Adrenal gland (tissue), 12 donors: Measurements from ENCODE around the gene PRPF6. TPM values are rescaled to one million over a fixed set of nuclear protein-coding genes. Genes with fewer than 3 reads are reported as not detected.

Experiments used
- DNase-seq, 7 donors: peaks; one replicate each; pipeline ENCODE4 v3.0.0-alpha.2; 2019 to 2020
- H3K27ac ChIP-seq, 5 donors: fragments of 200-600 bp; sonication (generic) in 4 of 5; 1 replicate in 3 of 5; 2 replicates in 2 of 5; pipeline versions ENCODE4 v1.5.1 to v1.8.0; 2016 to 2020; ENCODE audit warnings: mild to moderate bottlenecking in 1 of 5
- H3K27me3 ChIP-seq: fragments of 200-600 bp; 2 replicates; pipeline ENCODE4 v1.8.0; 2021
- H3K36me3 ChIP-seq, 2 donors: fragments of 200-600 bp; replicated peaks in 1 of 2; 1 replicate in 1 of 2; 2 replicates in 1 of 2; pipeline versions ENCODE4 v1.5.1 to v1.8.0; 2018 to 2022
- H3K4me1 ChIP-seq, 2 donors: fragments of 200-600 bp; replicated peaks in 1 of 2; 1 replicate in 1 of 2; 2 replicates in 1 of 2; pipeline versions ENCODE4 v1.5.1 to v1.8.0; 2018 to 2021
- H3K4me3 ChIP-seq, 4 donors: fragments of 200-600 bp; sonication (generic) in 3 of 4; one replicate each; pipeline ENCODE4 v1.5.1; 2016 to 2018
- H3K9me3 ChIP-seq, 3 donors: fragments of 200-600 bp; sonication (generic) in 1 of 3; replicated peaks in 1 of 3; 1 replicate in 2 of 3; 2 replicates in 1 of 3; pipeline versions ENCODE4 v1.5.1 to v1.8.0; 2016 to 2021
- CTCF ChIP-seq, 6 experiments: fragments of 450-650 bp in 4 of 6; fragments of 200-600 bp in 2 of 6; sonication (generic) in 1 of 6; IDR thresholded peaks; 1 replicate in 5 of 6; 2 replicates in 1 of 6; pipeline versions ENCODE4 v1.5.1 to v1.8.0; 2016 to 2021; ENCODE audit warnings: antibody characterized with exemption in 6 of 6, mild to moderate bottlenecking in 2 of 6, moderate library complexity in 1 of 6
- POLR2A ChIP-seq, 2 donors: fragments of 450-650 bp; IDR thresholded peaks; one replicate each; pipeline ENCODE4 v1.6.1; 2017; ENCODE audit warnings: antibody characterized with exemption in 2 of 2, mild to moderate bottlenecking in 2 of 2, moderate library complexity in 1 of 2
- WGBS, 4 donors: extraction: QIAGEN DNeasy Blood & Tissue Kit in 2 of 4; methylation state at CpG; one replicate each; pipeline versions ENCODE4 v1.1.5 to v1.1.7; 2013 to 2017; 5-methylcytosine and 5-hydroxymethylcytosine counted together
- intact Hi-C, 2 donors: fragments of 100-400 bp; cut with DNase I; formaldehyde crosslinking; loops; one replicate each; pipeline versions ENCODE4 v1.14.1 to v1.15.0; 2022 to 2023
- polyA plus RNA-seq, 3 donors: library from polyadenylated mRNA; stranded (reverse); fragments of 200-250 nt in 2 of 3; fragments of 350-450 nt in 1 of 3; fragmentation: Illumina TruSeq in 1 of 3; extraction: RNeasy Lipid Tissue Mini Kit (QIAGEN cat#74804) in 1 of 3; gene quantifications; one replicate each; pipeline ENCODE4 v1.2.3, GENCODE V29; 2013 to 2014
- total RNA-seq, 9 donors: library from RNA; depleted of rRNA in 4 of 9; stranded (reverse); fragments of >200 nt in 4 of 9; fragments of 120-200 nt in 1 of 9; fragmentation: NEBNext Ultra II Directional in 1 of 9; extraction: Animal tissue kit (Norgen Biotek cat#: 25700) in 1 of 9; gene quantifications; one replicate each; pipeline versions ENCODE4 v1.1.0 to v1.2.4, GENCODE V29; 2013 to 2023
- donor health status: healthy with polysubstance abuse.
- donor health status: Bipolar disorder and iron deficiency.
- donor health status: DM: yes; HTN: yes; CAD: no.
- donor health status: DM: no; HTN: no; CAD: no.
- donor health status: DM: no; HTN: no; CAD: no.
- donor health status: DM: yes; HTN: yes; CAD: no.

The PRPF6 gene
- total and polyA plus RNA-seq, 12 donors, result 48.3 to 73.9 (median 55.3) TPM

- Histone ChIP-seq H3K4me1 (peaks cover 8 to 13% of the 10 kb centered on the region in 2 donors), H3K36me3 (peaks cover 0 to 29% of the 10 kb centered on the region in 2 donors), H3K27me3 (peaks cover 4% of the 10 kb centered on the region), H3K27ac (no peak overlapping the region), H3K9me3 (no peaks in the 10 kb centered on the region), H3K4me3 (no peak overlapping the region)
- TF ChIP-seq CTCF (IDR thresholded peaks at IDR 0.05), result no peak
- TF ChIP-seq POLR2A (IDR thresholded peaks at IDR 0.05), result no peak
- 82 to 92% (median 85%) methylated on average over 12 to 17 of the region's 17 CpGs for WGBS, 4 donors
- DNase-seq, result no peak
- intact Hi-C loops, result loop anchor here in 1 of 2 donors (10.0 kb wide), 1 partner anchor 80 kb away; no protein-coding TSS in a partner anchor
These were observed 54.4 kb downstream of the PRPF6 start for GRCh38 chr20:64035066-64035932.

- WGBS, 4 donors, result 52 to 78% (median 62%) methylated on average over 4 to 10 of the region's 10 CpGs
- peaks cover 8 to 13% of the 10 kb centered on the region in 2 donors for H3K4me1 ChIP-seq
- H3K27me3 ChIP-seq, result peaks cover 7% of the 10 kb centered on the region
- no peak within 1 kb of the TSS for H3K4me3 ChIP-seq
- H3K36me3 ChIP-seq, result peaks cover 0 to 23% of the 10 kb centered on the region in 2 donors
- TF ChIP-seq POLR2A (IDR thresholded peaks at IDR 0.05) (no peak), CTCF (IDR thresholded peaks at IDR 0.05) (no peak)
- DNase-seq, result no peak
- no peak within 1 kb of the TSS for H3K27ac ChIP-seq
- no peaks in the 10 kb centered on the region for H3K9me3 ChIP-seq
- intact Hi-C loops, result loop anchor here in 1 of 2 donors (10.0 kb wide), 1 partner anchor 79 kb away; no protein-coding TSS in a partner anchor
These were observed 55.0 kb downstream of the PRPF6 start, which contains the start of gene C20orf204 for GRCh38 chr20:64035933-64036345. Gene C20orf204, plus strand, starts transcription at chr20:64036182. Its CDS starts 142 bp downstream, at chr20:64036324.

- DNase-seq, result no peak
- WGBS, 4 donors, result 49 to 62% (median 55%) methylated on average over 10 to 17 of the region's 17 CpGs
- Histone ChIP-seq H3K27me3 (peaks cover 13% of the 10 kb centered on the region), H3K27ac (no peak overlapping the region), H3K36me3 (peaks cover 0 to 19% of the 10 kb centered on the region in 2 donors), H3K9me3 (no peaks in the 10 kb centered on the region), H3K4me3 (no peak overlapping the region), H3K4me1 (peaks cover 8 to 18% of the 10 kb centered on the region in 2 donors)
- intact Hi-C loops, result loop anchor here in 1 of 2 donors (10.0 kb wide), 1 partner anchor 78 kb away; no protein-coding TSS in a partner anchor
- TF ChIP-seq POLR2A (IDR thresholded peaks at IDR 0.05), result no peak
- TF ChIP-seq CTCF (IDR thresholded peaks at IDR 0.05), result no peak
These were observed 55.6 kb downstream of the PRPF6 start for GRCh38 chr20:64036346-64037198.

- DNase-seq, result no peak
- peaks cover 8 to 22% of the 10 kb centered on the region in 2 donors for H3K4me1 ChIP-seq
- H3K27me3 ChIP-seq, result peaks cover 19% of the 10 kb centered on the region
- H3K9me3 ChIP-seq, result no peaks in the 10 kb centered on the region
- H3K27ac ChIP-seq, result no peak overlapping the region
- no peak for TF ChIP-seq POLR2A (IDR thresholded peaks at IDR 0.05)
- no peak for TF ChIP-seq CTCF (IDR thresholded peaks at IDR 0.05)
- intact Hi-C loops, result loop anchor here in 1 of 2 donors (10.0 kb wide), 1 partner anchor 78 kb away; no protein-coding TSS in a partner anchor
- no peak overlapping the region for H3K4me3 ChIP-seq
- WGBS, 4 donors, result 65 to 71% (median 69%) methylated on average over 3 of the region's 3 CpGs; no CpG with 5 or more reads in 1 of the 4 donors
- peaks cover 0 to 13% of the 10 kb centered on the region in 2 donors for H3K36me3 ChIP-seq
These were observed 56.2 kb downstream of the PRPF6 start for GRCh38 chr20:64037199-64037497.
